ENCODE data around the gene FER. TPM values are rescaled to one million over a fixed set of nuclear protein-coding genes. Genes with fewer than 3 reads are reported as not detected.

The FER gene
- total and polyA plus RNA-seq, 7 donors = 1.2 to 36.7 (median 24.2) TPM

DNA sequence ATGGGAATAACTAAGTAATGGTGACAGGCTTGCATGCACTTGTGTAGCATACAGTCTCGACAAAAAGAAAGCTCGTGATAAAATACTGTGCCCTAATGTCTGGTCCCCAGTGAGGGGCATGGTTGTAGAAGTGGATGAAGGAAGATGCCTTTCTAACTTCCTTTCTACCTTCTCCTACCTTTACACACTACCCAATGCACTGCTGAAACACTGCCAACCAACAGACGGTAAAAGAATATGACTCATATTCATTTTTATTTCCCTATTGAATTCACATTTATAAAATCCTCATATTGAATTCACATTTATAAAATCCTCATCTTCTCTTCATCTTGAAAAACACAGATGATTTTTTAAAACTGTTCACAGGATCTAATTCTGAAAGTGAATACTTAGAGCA is 439.1 kb downstream of the FER start:
- TF ChIP-seq POLR2A (IDR thresholded peaks at IDR 0.05) = no peak
- no peak for TF ChIP-seq EP300 (IDR thresholded peaks at IDR 0.05)
- TF ChIP-seq POLR2AphosphoS5 (IDR thresholded peaks at IDR 0.05) = no peak
- TF ChIP-seq, protein P1, sequence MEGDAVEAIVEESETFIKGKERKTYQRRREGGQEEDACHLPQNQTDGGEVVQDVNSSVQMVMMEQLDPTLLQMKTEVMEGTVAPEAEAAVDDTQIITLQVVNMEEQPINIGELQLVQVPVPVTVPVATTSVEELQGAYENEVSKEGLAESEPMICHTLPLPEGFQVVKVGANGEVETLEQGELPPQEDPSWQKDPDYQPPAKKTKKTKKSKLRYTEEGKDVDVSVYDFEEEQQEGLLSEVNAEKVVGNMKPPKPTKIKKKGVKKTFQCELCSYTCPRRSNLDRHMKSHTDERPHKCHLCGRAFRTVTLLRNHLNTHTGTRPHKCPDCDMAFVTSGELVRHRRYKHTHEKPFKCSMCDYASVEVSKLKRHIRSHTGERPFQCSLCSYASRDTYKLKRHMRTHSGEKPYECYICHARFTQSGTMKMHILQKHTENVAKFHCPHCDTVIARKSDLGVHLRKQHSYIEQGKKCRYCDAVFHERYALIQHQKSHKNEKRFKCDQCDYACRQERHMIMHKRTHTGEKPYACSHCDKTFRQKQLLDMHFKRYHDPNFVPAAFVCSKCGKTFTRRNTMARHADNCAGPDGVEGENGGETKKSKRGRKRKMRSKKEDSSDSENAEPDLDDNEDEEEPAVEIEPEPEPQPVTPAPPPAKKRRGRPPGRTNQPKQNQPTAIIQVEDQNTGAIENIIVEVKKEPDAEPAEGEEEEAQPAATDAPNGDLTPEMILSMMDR (IDR thresholded peaks at IDR 0.05) = no peak
- Histone ChIP-seq H3K27me3 (no peaks in the 10 kb centered on the region), H3K27ac (no peak overlapping the region), H3K9me3 (no peaks in the 10 kb centered on the region), H3K4me1 (no peaks in the 10 kb centered on the region), H3K36me3 (peaks cover 0 to 40% (median 5%) of the 10 kb centered on the region in 4 donors), H3K4me3 (no peak overlapping the region)
- intact Hi-C loops (cut with DNase I) = no loop called here
- 69 to 90% methylated on average over 3 of the region's 3 CpGs for WGBS, 2 donors
- no peak for DNase-seq

DNA sequence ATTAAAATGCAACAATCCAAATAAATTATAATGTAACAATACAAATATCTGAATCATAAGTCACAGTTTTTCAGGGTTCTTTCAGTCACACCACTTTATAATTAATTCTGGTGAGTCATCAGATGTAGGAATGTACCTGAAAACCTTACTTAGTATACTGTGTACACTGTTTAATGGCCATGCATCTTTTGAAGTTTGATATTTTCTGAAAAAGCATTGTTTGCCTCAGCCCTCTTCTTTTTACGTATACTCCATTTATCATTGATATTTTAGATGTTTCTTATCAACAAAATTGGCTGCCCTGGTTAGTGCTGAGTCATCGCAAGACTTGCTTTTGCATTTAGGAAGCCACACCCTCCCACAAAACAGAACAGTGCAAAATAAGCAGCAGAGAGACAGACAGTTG is 443.5 kb downstream of the FER start:
- TF ChIP-seq POLR2AphosphoS5 (IDR thresholded peaks at IDR 0.05) (no peak), POLR2A (IDR thresholded peaks at IDR 0.05) (no peak), EP300 (IDR thresholded peaks at IDR 0.05) (no peak)
- TF ChIP-seq, protein P1 (IDR thresholded peaks at IDR 0.05) = no peak
- no peaks in the 10 kb centered on the region for H3K9me3 ChIP-seq
- no peak overlapping the region for H3K4me3 ChIP-seq
- no peak overlapping the region for H3K27ac ChIP-seq
- no peaks in the 10 kb centered on the region for H3K27me3 ChIP-seq
- H3K4me1 ChIP-seq = peaks cover 0 to 7% (median 3%) of the 10 kb centered on the region in 4 donors
- 23 to 43% methylated on average over 2 of the region's 2 CpGs for WGBS, 2 donors
- no peak for DNase-seq
- peaks cover 0 to 34% (median 5%) of the 10 kb centered on the region in 4 donors for H3K36me3 ChIP-seq
- intact Hi-C loops (cut with DNase I) = no loop called here

DNA sequence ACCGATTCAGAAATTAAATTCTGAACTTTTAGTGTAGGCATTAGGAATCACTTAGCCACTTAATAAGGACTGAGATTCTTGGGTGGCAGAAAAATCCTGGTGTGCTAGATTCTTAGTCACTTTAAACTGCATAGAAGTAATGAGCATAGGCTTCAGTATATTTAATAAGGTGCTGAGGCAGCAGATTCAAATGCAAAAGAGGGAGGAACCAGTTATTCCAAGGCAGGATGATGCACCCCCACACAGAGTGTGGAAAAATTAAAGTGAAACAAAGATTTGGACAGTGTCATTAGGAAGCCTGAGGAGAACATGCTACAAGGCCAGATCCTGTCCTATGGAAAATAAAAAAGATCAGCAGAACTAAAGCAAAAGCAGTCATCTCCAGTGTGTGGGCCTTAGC is 444.3 kb downstream of the FER start:
- WGBS, 2 donors = 90 to 93% methylated on average over 1 of the region's 1 CpG
- Histone ChIP-seq H3K4me3 (no peak overlapping the region), H3K27me3 (no peaks in the 10 kb centered on the region), H3K9me3 (no peaks in the 10 kb centered on the region), H3K27ac (no peak overlapping the region), H3K4me1 (peaks cover 0 to 7% (median 3%) of the 10 kb centered on the region in 4 donors), H3K36me3 (peaks cover 0 to 25% (median 5%) of the 10 kb centered on the region in 4 donors)
- no peak for DNase-seq
- TF ChIP-seq, protein P1 (IDR thresholded peaks at IDR 0.05) = no peak
- TF ChIP-seq POLR2AphosphoS5 (IDR thresholded peaks at IDR 0.05) (no peak), EP300 (IDR thresholded peaks at IDR 0.05) (no peak), POLR2A (IDR thresholded peaks at IDR 0.05) (no peak)
- intact Hi-C loops (cut with DNase I) = no loop called here

DNA sequence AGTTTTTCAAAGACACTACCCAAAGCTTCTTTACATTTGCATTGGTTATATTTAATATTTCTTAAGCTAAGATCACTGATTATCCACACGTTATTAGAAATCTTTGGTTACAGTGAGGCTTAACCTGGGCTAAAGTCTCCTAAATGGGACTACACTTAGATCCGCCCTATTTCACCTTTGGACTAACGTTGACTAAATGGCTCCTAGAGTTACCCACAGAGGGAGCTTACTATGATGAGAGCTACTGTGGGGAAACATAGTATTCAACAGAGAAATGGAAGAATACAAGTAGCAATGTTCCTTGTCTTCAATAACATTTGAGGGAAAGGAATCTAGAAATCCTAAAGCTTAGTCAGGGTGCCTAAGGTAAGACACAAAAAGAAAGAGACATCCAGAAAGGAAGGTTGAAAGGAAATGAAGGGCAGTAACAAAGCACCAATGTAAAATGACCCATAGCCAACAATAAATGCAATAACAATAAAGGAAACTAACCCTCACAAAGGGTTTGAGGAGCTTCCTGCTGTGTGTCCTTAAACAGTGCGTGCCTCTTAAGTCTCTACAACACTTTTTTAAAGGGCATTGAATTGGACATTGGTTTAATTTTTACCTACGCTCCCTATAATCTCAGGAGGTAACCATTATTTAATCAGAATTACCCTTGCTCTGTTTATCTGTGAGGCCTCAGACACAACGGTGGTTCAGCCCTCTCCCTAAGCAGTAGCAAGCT is 445.0 kb downstream of the FER start:
- Histone ChIP-seq H3K4me1 (peaks cover 0 to 7% (median 3%) of the 10 kb centered on the region in 4 donors), H3K27me3 (no peaks in the 10 kb centered on the region), H3K4me3 (no peak overlapping the region), H3K36me3 (peaks cover 0 to 18% (median 2%) of the 10 kb centered on the region in 4 donors), H3K9me3 (no peaks in the 10 kb centered on the region), H3K27ac (no peak overlapping the region)
- no peak for TF ChIP-seq POLR2A (IDR thresholded peaks at IDR 0.05)
- TF ChIP-seq, protein P1 (IDR thresholded peaks at IDR 0.05) = no peak
- no peak for TF ChIP-seq EP300 (IDR thresholded peaks at IDR 0.05)
- TF ChIP-seq POLR2AphosphoS5 (IDR thresholded peaks at IDR 0.05) = no peak
- intact Hi-C loops (cut with DNase I) = no loop called here
- WGBS, 2 donors = 23 to 69% methylated on average over 6 of the region's 6 CpGs
- no peak for DNase-seq
